ENCODE measurements around the gene FEM1A. TPM values are rescaled to one million over a fixed set of nuclear protein-coding genes. Genes with fewer than 3 reads are reported as not detected.
A peak's percentile ranks its signal among the peaks of the same experiment; 100 is the strongest.
"Not testable (repeated sequence)": the region's sequence is repeated elsewhere in the genome, so short reads cannot be mapped to it uniquely, and the experiment has no call there.

Gene FEM1A
- total and polyA plus RNA-seq, 10 donors, result 2.5 to 18.2 (median 11.5) TPM

GRCh38 chr19:4831979-4832340, 40.4 kb downstream of the FEM1A start:
- H3K9me3 ChIP-seq; H3K27me3 ChIP-seq (replicated peaks in 1 of 7); H3K36me3 ChIP-seq; DNase-seq; intact Hi-C loops (cut with DNase I; ENCODE audit: low total_unique reads): not testable (repeated sequence)
- H3K4me3 ChIP-seq, result peak overlapping the region; percentile 63 to 90 (median 80)
- peak in 2 of 11 experiments; percentile 2 to 3 for TF ChIP-seq CTCF (IDR thresholded peaks at IDR 0.05 in 8 of 11, conservative IDR thresholded peaks at IDR 0.05 in 3 of 11)
- 29 to 37% (median 31%) methylated on average over 9 of the region's 9 CpGs for WGBS, 5 donors
- H3K4me1 ChIP-seq, result peaks cover 17 to 48% (median 33%) of the 10 kb centered on the region in 6 donors
- H3K27ac ChIP-seq, result peak overlapping the region; percentile 91 to 96 (median 92)

- peak overlapping the region in 1 of 8 donors; percentile 16 for H3K27ac ChIP-seq
- TF ChIP-seq CTCF (IDR thresholded peaks at IDR 0.05 in 8 of 11, conservative IDR thresholded peaks at IDR 0.05 in 3 of 11) (no peak), POLR2AphosphoS5 (IDR thresholded peaks at IDR 0.05) (no peak), POLR2A (IDR thresholded peaks at IDR 0.05) (no peak)
- no peak for DNase-seq
- H3K4me1 ChIP-seq, result peaks cover 17 to 46% (median 32%) of the 10 kb centered on the region in 6 donors
- no peaks in the 10 kb centered on the region for H3K27me3 ChIP-seq (replicated peaks in 1 of 7)
- H3K36me3 ChIP-seq, result peaks cover 0 to 10% (median 2%) of the 10 kb centered on the region in 6 donors
- WGBS, 5 donors, result 79 to 91% (median 83%) methylated on average over 5 of the region's 5 CpGs
- H3K4me3 ChIP-seq, result no peak overlapping the region
- intact Hi-C loops (cut with DNase I; ENCODE audit: low total_unique reads), result no loop called here
- H3K9me3 ChIP-seq, result no peaks in the 10 kb centered on the region
Observed at GRCh38 chr19:4832776-4833175, 41.2 kb downstream of the FEM1A start.

- 91 to 97% (median 96%) methylated on average over 11 to 17 of the region's 17 CpGs for whole genome bisulfite sequencing, 5 donors
- Histone ChIP-seq H3K36me3 (peaks cover 4 to 72% (median 48%) of the 10 kb centered on the region in 6 donors), H3K27ac (no peak overlapping the region), H3K27me3 (replicated peaks in 1 of 7) (no peaks in the 10 kb centered on the region), H3K9me3 (no peaks in the 10 kb centered on the region), H3K4me3 (no peak overlapping the region), H3K4me1 (peaks cover 0 to 14% (median 2%) of the 10 kb centered on the region in 6 donors)
- intact Hi-C loops (cut with DNase I; ENCODE audit: low total_unique reads), result no loop called here
- no peak for TF ChIP-seq CTCF (IDR thresholded peaks at IDR 0.05 in 8 of 11, conservative IDR thresholded peaks at IDR 0.05 in 3 of 11)
- TF ChIP-seq POLR2AphosphoS5 (IDR thresholded peaks at IDR 0.05), result peak in 1 of 3 donors; percentile 32
- no peak for DNase-seq
Observed at GRCh38 chr19:4839192-4839591, 47.7 kb downstream of the FEM1A start.

- WGBS, 5 donors, result 90 to 97% (median 94%) methylated on average over 6 of the region's 6 CpGs
- Histone ChIP-seq H3K4me1 (peaks cover 0 to 14% (median 2%) of the 10 kb centered on the region in 6 donors), H3K36me3 (peaks cover 4 to 98% (median 80%) of the 10 kb centered on the region in 6 donors), H3K27ac (no peak overlapping the region), H3K4me3 (no peak overlapping the region), H3K27me3 (replicated peaks in 1 of 7) (no peaks in the 10 kb centered on the region), H3K9me3 (no peaks in the 10 kb centered on the region)
- DNase-seq, result no peak
- no peak for TF ChIP-seq POLR2A (IDR thresholded peaks at IDR 0.05)
- TF ChIP-seq POLR2AphosphoS5 (IDR thresholded peaks at IDR 0.05), result no peak
- no peak for TF ChIP-seq CTCF (IDR thresholded peaks at IDR 0.05 in 8 of 11, conservative IDR thresholded peaks at IDR 0.05 in 3 of 11)
- intact Hi-C loops (cut with DNase I; ENCODE audit: low total_unique reads), result no loop called here
Observed at GRCh38 chr19:4843647-4843965, 52.1 kb downstream of the FEM1A start.

Measured in spleen (tissue), 11 donors.